ENCODE measurements around the gene PIEZO1. TPM values are rescaled to one million over a fixed set of nuclear protein-coding genes. Genes with fewer than 3 reads are reported as not detected.

PIEZO1 gene
- total and polyA plus RNA-seq, 2 experiments from 2014 or later: 30.4 to 70.1 TPM

- Histone ChIP-seq H3K27me3 (ENCODE audit: insufficient read depth) (no peaks in the 10 kb centered on the region), H3F3A (replicated peaks; ENCODE audit: low read depth) (no peaks in the 10 kb centered on the region), H2AFZ (no peak overlapping the region), H3K4me2 (no peak overlapping the region), H3K36me3 (ENCODE audit: insufficient read depth) (no peaks in the 10 kb centered on the region; the same call in 1 of the 2 replicates), H4K20me1 (replicated peaks; ENCODE audit: insufficient read depth) (no peaks in the 10 kb centered on the region), H3K4me1 (ENCODE audit: insufficient read depth) (no peaks in the 10 kb centered on the region; the same call in 1 of the 2 replicates), H3K9me2 (ENCODE audit: insufficient read depth) (no peaks in the 10 kb centered on the region), H3K79me2 (replicated peaks; ENCODE audit: insufficient read depth) (no peaks in the 10 kb centered on the region), H3K4me3 (no peak overlapping the region), H3K27ac (ENCODE audit: low read depth) (no peak overlapping the region)
- H3K27me3 Mint-ChIP-seq (ENCODE audit: insufficient read depth, low read depth, poor library complexity): peaks cover 9% of the 10 kb centered on the region
- no peaks in the 10 kb centered on the region for H3K36me3 Mint-ChIP-seq (ENCODE audit: low read depth)
- H3K9me3 Mint-ChIP-seq: no peaks in the 10 kb centered on the region
- TF ChIP-seq CTCF (conservative IDR thresholded peaks at IDR 0.05; ENCODE audit: low read depth in 2 of 2) (no peak), JUNB (IDR thresholded peaks at IDR 0.05; ENCODE audit: unreplicated experiment) (no peak), ZNF114 (CRISPR knock-in tag; IDR thresholded peaks at IDR 0.05) (no peak), ZNF462 (CRISPR knock-in tag; IDR thresholded peaks at IDR 0.05) (no peak), ETS1 (IDR thresholded peaks at IDR 0.05) (no peak)
- no peak overlapping the region for H3K27ac Mint-ChIP-seq
- peaks cover 7% of the 10 kb centered on the region; the same call in 2 of the 3 replicates for H3K4me1 Mint-ChIP-seq
- DNase-seq (ENCODE audit: low spot score): no peak
- no peak for ATAC-seq
- H3K4me3 Mint-ChIP-seq: no peak overlapping the region
Measured at GRCh38 chr16:88742896-88743605, 42.0 kb downstream of the PIEZO1 start.

Measured in GM23338 (cell line).